Natural killer cell (primary cell): ENCODE measurements around the gene RAB3B. TPM values are rescaled to one million over a fixed set of nuclear protein-coding genes. Genes with fewer than 3 reads are reported as not detected.
"Not testable (repeated sequence)": the region's sequence is repeated elsewhere in the genome, so short reads cannot be mapped to it uniquely, and the experiment has no call there.

Source experiments
- ATAC-seq, 3 donors: fragments of 150-1000 bp in 2 of 3; fragments of 200-7000 bp in 1 of 3; cut with Tn5 transposase; 1 replicate in 1 of 3; 2 replicates in 2 of 3; pipeline ENCODE4 v1.10.0; 2021; ENCODE audit warnings: mild to moderate bottlenecking in 2 of 3, moderate library complexity in 2 of 3
- DNase-seq, 2 donors: peaks; one replicate each; pipeline versions ENCODE4 v3.0.0 to v3.0.0-alpha.2; 2013 to 2021; ENCODE audit warnings: mixed read lengths in 1 of 2
- H3K27ac ChIP-seq: one replicate; pipeline ENCODE4 v1.5.1; 2013; ENCODE audit warnings: mild to moderate bottlenecking, low read length
- H3K27me3 ChIP-seq: one replicate; pipeline ENCODE4 v1.6.1; 2013; ENCODE audit warnings: low read length; ENCODE audit not compliant: control insufficient read depth, insufficient read depth
- H3K36me3 ChIP-seq: one replicate; pipeline ENCODE4 v1.6.1; 2013; ENCODE audit warnings: low read length; ENCODE audit not compliant: control insufficient read depth, insufficient read depth
- H3K4me1 ChIP-seq: one replicate; pipeline ENCODE4 v1.6.1; 2013; ENCODE audit warnings: low read length; ENCODE audit not compliant: control insufficient read depth, insufficient read depth
- H3K4me3 ChIP-seq: one replicate; pipeline ENCODE4 v1.5.1; 2013; ENCODE audit warnings: low read length
- H3K9me3 ChIP-seq: one replicate; pipeline ENCODE4 v1.6.1; 2013; ENCODE audit warnings: low read length; ENCODE audit not compliant: control insufficient read depth, insufficient read depth
- H3K27ac Mint-ChIP-seq, 2 donors: one replicate each; pipeline ENCODE4 v1.8.0; 2022; ENCODE audit warnings: mild to moderate bottlenecking in 2 of 2, mixed read lengths in 2 of 2, moderate library complexity in 1 of 2
- H3K27me3 Mint-ChIP-seq, 2 donors: one replicate each; pipeline ENCODE4 v1.8.0; 2022; ENCODE audit warnings: low read depth in 2 of 2, mixed read lengths in 2 of 2
- H3K36me3 Mint-ChIP-seq: one replicate; pipeline ENCODE4 v1.8.0; 2022; ENCODE audit warnings: mixed read lengths
- H3K4me1 Mint-ChIP-seq, 2 donors: one replicate each; pipeline ENCODE4 v1.8.0; 2022; ENCODE audit warnings: mixed read lengths in 2 of 2
- H3K4me3 Mint-ChIP-seq: one replicate; pipeline ENCODE4 v1.8.0; 2022; ENCODE audit warnings: mild to moderate bottlenecking, moderate library complexity, mixed read lengths
- H3K9me3 Mint-ChIP-seq, 2 donors: one replicate each; pipeline ENCODE4 v1.8.0; 2022; ENCODE audit warnings: mixed read lengths in 2 of 2
- WGBS: methylation state at CpG from one replicate; pipeline ENCODE4 v1.1.7; 2013; ENCODE audit warnings: missing lambda C conversion rate; ENCODE audit not compliant: insufficient coverage; 5-methylcytosine and 5-hydroxymethylcytosine counted together
- intact Hi-C: fragments of 100-400 bp; cut with micrococcal nuclease; formaldehyde crosslinking; loops from one replicate; pipeline ENCODE4 v1.14.2; 2022
- total RNA-seq, 4 donors: library from RNA; stranded (reverse); fragments of 120-200 nt in 1 of 4; gene quantifications; one replicate each; pipeline versions ENCODE4 v1.2.3 to v1.2.4, GENCODE V29; 2013 to 2022
- TF ChIP-seq, protein P1 (sequence below): fragments of 200-600 bp; IDR thresholded peaks from one replicate; pipeline ENCODE4 v1.8.0; 2022; ENCODE audit warnings: antibody characterized with exemption

Gene RAB3B
- total RNA-seq, 3 donors from 2014 or later (not counting 1 experiment from before 2014, with no cell fraction given), result 0.03 TPM; not detected in 2

DNA sequence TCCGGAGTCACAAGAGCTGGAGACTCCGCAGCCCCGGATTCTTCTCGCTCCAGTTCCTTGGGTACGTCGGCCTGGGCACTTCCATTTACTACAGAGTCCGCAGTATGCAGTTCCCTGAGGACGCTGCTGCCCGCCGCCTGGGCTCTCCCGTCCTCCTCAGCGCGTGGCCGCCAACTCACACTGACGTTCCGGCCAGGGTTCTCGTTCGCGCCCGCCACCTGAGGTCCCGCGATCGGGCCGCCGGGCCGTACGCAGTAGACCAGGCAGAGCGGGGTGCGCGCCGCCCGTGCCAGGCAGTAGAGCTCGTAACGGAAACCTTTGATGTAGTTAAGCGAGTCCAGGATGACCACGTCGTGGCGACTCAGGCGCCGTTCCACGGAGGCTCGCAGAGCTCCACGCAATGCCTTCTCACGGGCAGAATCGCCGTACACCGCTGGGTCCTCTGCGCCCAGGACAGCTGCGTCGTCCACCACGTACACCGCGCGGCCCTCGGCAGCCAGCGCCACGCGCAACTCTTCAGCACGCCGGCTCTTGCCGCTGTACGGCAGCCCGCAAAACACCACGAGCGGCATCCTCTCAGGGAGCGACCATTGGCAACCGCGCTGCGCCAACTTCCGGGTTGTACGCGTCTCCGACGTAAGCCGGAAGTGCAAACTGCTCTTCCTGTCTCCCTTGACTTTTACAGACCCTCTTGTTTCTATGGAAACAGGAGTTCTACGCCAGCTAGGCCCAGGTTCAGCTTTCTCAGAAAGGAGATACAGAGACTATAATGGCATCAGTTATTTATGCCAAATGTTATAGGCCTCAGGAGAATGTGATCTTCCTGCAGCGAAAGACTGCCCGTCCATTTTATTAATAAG, 42.9 kb upstream of the RAB3B start, which contains the start of gene KTI12:
Gene KTI12 (minus strand): TSS at position 621 of the 860 bp plus-strand sequence. CDS start 49 bp downstream, at position 572.
- Mint-ChIP-seq H3K4me3 (peak within 1 kb of the TSS; percentile 92), H3K36me3 (no peaks in the 10 kb centered on the region), H3K27ac (peak within 1 kb of the TSS; percentile 92 to 94), H3K4me1 (peaks cover 31 to 40% of the 10 kb centered on the region in 2 donors), H3K27me3 (no peaks in the 10 kb centered on the region), H3K9me3 (no peaks in the 10 kb centered on the region)
- WGBS, result under 1% methylated on average over 77 of the region's 78 CpGs
- H3K4me3 ChIP-seq, result peak within 1 kb of the TSS; percentile 83
- no peaks in the 10 kb centered on the region for H3K9me3 ChIP-seq
- intact Hi-C loops, result loop anchor here (1.0 to 5.0 kb wide), 2 partner anchors 23 to 334 kb away; partner anchors contain the start of genes BTF3L4 and CC2D1B
- ATAC-seq (peak; percentile 91 to 94 (median 94)), DNase-seq (peak; percentile 79 to 96)
- H3K4me1 ChIP-seq, result peaks cover 21% of the 10 kb centered on the region
- peaks cover 2% of the 10 kb centered on the region for H3K36me3 ChIP-seq
- no peaks in the 10 kb centered on the region for H3K27me3 ChIP-seq
- TF ChIP-seq, protein P1, sequence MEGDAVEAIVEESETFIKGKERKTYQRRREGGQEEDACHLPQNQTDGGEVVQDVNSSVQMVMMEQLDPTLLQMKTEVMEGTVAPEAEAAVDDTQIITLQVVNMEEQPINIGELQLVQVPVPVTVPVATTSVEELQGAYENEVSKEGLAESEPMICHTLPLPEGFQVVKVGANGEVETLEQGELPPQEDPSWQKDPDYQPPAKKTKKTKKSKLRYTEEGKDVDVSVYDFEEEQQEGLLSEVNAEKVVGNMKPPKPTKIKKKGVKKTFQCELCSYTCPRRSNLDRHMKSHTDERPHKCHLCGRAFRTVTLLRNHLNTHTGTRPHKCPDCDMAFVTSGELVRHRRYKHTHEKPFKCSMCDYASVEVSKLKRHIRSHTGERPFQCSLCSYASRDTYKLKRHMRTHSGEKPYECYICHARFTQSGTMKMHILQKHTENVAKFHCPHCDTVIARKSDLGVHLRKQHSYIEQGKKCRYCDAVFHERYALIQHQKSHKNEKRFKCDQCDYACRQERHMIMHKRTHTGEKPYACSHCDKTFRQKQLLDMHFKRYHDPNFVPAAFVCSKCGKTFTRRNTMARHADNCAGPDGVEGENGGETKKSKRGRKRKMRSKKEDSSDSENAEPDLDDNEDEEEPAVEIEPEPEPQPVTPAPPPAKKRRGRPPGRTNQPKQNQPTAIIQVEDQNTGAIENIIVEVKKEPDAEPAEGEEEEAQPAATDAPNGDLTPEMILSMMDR, result no peak
- H3K27ac ChIP-seq, result peak within 1 kb of the TSS; percentile 95

DNA sequence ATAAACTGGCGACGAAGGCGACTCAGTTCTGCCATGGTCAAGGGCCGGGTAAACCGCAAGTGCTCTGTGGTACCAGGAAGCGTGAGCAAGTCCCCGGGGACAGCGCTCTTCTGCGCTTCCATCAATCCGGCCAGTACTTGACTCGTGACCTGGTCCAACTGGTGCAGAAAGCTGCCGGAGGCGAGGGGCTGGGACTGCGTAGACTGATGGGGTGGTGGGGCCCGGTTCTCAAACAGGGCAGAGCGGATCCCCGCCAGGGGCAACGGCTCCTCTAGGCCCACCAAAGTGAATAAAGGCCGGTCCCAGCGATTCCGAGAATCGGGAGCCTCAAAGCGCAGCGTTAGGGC, 42.3 kb upstream of the RAB3B start:
- peaks cover 21% of the 10 kb centered on the region for H3K4me1 ChIP-seq
- ATAC-seq, result no peak
- TF ChIP-seq, protein P1, result no peak
- Mint-ChIP-seq H3K27me3 (no peaks in the 10 kb centered on the region), H3K4me1 (peaks cover 31 to 40% of the 10 kb centered on the region in 2 donors), H3K4me3 (peak overlapping the region; percentile 92), H3K36me3 (no peaks in the 10 kb centered on the region), H3K9me3 (no peaks in the 10 kb centered on the region), H3K27ac (peak overlapping the region; percentile 92 to 94)
- peak overlapping the region; percentile 95 for H3K27ac ChIP-seq
- intact Hi-C loops, result loop anchor here (1.0 to 5.0 kb wide), 2 partner anchors 24 to 335 kb away; partner anchors contain the start of genes BTF3L4 and CC2D1B
- WGBS, result 9% methylated on average over 24 of the region's 24 CpGs
- H3K36me3 ChIP-seq, result peaks cover 2% of the 10 kb centered on the region
- H3K4me3 ChIP-seq, result peak overlapping the region; percentile 83
- no peaks in the 10 kb centered on the region for H3K9me3 ChIP-seq
- no peaks in the 10 kb centered on the region for H3K27me3 ChIP-seq
- peak in 1 of 2 donors; percentile 33 for DNase-seq

DNA sequence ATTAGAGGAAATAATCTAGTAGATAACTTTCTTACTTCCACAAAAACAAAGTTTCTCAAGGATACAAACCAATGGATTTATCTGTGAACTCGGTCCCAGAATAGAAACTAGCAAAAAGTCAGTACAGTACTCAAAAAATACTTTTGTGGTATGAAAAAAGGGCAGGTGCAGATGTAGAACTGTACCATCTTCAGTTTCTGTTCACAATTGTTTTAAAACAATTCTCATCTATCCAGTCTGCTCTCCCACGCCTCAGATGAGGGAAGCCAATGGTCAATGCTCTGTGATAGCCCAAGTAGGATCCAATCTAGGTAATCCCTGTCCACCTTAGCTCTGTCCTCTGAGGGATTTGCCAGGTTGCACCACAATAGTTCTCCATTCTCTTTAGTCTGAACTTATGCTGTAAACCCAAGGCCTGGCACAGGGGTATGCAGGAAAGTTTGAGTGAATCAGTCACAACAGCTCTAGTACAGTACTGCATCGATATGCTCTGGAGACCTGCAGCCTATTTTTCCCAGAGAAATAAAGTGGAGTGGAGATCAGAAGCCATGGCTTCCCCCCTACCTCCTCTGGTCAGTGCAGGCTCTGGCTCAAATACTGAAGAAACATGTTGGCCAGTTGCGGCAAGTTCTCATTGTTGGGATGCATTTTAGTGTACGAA, 41.8 kb upstream of the RAB3B start:
- H3K36me3 ChIP-seq, result peaks cover 2% of the 10 kb centered on the region
- ATAC-seq (no peak), DNase-seq (peak in 1 of 2 donors; percentile 13)
- H3K4me1 ChIP-seq, result peaks cover 21% of the 10 kb centered on the region
- Mint-ChIP-seq H3K4me3 (peak overlapping the region; percentile 92), H3K9me3 (no peaks in the 10 kb centered on the region), H3K4me1 (peaks cover 31 to 40% of the 10 kb centered on the region in 2 donors), H3K36me3 (no peaks in the 10 kb centered on the region), H3K27me3 (no peaks in the 10 kb centered on the region), H3K27ac (peak overlapping the region; percentile 92 to 94)
- intact Hi-C loops, result loop anchor here (5.0 kb wide), 1 partner anchor 335 kb away; the partner anchor contains the start of gene CC2D1B
- TF ChIP-seq, protein P1, result no peak
- peak overlapping the region; percentile 83 for H3K4me3 ChIP-seq
- no peaks in the 10 kb centered on the region for H3K27me3 ChIP-seq
- 55% methylated on average over 5 of the region's 5 CpGs for WGBS
- no peak overlapping the region for H3K27ac ChIP-seq
- no peaks in the 10 kb centered on the region for H3K9me3 ChIP-seq

DNA sequence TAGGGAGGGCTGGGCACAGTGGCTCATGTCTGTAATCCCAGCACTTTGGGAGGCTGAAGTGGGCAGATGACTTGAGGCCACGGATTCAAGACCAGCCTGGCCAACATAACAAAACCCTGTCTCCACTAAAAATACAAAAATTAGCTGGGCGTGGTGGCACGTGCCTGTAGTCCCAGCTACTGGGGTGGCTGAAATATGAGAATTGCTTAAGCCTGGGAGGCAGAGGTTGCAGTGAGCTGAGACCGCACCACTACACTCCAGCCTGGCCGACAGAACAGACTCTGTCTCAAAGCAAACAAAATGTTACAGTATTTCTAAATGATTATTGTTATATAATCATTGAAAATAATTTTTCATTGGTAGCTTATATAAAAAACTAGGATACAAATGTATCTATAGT, 38.3 kb upstream of the RAB3B start:
- 100% methylated on average over 3 of the region's 5 CpGs for WGBS
- DNase-seq, ATAC-seq, H3K9me3 ChIP-seq, H3K27me3 ChIP-seq, intact Hi-C loops, H3K27ac Mint-ChIP-seq, H3K4me3 ChIP-seq, H3K36me3 Mint-ChIP-seq, H3K27ac ChIP-seq, H3K4me3 Mint-ChIP-seq, H3K27me3 Mint-ChIP-seq, H3K9me3 Mint-ChIP-seq: not testable (repeated sequence)
- Histone ChIP-seq H3K4me1 (peaks cover 20% of the 10 kb centered on the region), H3K36me3 (peaks cover 12% of the 10 kb centered on the region)
- peaks cover 27 to 36% of the 10 kb centered on the region in 2 donors for H3K4me1 Mint-ChIP-seq
